ENCODE measurements around the gene TNFSF15.

DNA sequence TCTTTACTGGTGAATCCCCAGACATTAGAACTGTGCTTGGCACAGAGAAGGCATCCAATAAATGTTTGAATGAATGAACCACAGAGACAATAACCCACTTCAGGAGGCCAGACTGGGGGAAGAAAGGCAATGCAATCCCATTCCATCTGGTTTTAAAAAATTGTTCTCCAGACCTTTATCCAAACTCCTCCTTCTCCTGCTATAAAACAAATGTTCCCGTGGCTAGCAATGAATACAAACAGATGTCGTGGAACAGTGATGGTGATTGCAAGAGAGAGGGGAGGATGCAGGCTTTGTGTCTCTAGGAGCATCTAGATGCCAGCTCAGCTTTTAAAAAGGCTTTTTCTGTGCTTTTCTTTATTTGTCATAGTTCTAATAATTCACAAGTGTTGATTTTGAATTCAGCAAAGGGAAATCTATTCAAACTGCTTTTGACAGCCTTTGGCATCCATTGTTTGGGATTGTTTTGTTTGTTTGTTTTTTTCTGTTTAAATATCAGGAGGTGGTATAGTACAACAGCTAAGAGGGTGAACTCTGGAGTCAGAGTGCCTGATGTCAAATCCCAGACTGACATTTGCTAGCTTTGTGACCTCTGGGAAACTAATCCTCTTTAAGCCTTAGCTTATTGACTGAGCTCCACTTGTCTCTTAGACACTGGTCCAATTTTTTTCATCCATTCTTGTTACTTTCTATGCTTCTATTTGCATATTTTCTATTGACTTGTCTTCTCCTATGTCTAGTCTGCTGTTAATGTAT, 59.1 kb downstream of the TNFSF15 start:
- TF ChIP-seq, protein P1, sequence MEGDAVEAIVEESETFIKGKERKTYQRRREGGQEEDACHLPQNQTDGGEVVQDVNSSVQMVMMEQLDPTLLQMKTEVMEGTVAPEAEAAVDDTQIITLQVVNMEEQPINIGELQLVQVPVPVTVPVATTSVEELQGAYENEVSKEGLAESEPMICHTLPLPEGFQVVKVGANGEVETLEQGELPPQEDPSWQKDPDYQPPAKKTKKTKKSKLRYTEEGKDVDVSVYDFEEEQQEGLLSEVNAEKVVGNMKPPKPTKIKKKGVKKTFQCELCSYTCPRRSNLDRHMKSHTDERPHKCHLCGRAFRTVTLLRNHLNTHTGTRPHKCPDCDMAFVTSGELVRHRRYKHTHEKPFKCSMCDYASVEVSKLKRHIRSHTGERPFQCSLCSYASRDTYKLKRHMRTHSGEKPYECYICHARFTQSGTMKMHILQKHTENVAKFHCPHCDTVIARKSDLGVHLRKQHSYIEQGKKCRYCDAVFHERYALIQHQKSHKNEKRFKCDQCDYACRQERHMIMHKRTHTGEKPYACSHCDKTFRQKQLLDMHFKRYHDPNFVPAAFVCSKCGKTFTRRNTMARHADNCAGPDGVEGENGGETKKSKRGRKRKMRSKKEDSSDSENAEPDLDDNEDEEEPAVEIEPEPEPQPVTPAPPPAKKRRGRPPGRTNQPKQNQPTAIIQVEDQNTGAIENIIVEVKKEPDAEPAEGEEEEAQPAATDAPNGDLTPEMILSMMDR (conservative IDR thresholded peaks at IDR 0.05), result no peak
- TF ChIP-seq EZH2 (IDR thresholded peaks at IDR 0.05; ENCODE audit: low read depth), result no peak

Measured in PC-9 (cell line).